DMS153 (cell line): ENCODE results near the gene ABCB9.

Experiments used
- DNase-seq: peaks from one replicate; lab custom pipeline; 2025; lab: John Stamatoyannopoulos, UW

ABCB9 gene

DNA sequence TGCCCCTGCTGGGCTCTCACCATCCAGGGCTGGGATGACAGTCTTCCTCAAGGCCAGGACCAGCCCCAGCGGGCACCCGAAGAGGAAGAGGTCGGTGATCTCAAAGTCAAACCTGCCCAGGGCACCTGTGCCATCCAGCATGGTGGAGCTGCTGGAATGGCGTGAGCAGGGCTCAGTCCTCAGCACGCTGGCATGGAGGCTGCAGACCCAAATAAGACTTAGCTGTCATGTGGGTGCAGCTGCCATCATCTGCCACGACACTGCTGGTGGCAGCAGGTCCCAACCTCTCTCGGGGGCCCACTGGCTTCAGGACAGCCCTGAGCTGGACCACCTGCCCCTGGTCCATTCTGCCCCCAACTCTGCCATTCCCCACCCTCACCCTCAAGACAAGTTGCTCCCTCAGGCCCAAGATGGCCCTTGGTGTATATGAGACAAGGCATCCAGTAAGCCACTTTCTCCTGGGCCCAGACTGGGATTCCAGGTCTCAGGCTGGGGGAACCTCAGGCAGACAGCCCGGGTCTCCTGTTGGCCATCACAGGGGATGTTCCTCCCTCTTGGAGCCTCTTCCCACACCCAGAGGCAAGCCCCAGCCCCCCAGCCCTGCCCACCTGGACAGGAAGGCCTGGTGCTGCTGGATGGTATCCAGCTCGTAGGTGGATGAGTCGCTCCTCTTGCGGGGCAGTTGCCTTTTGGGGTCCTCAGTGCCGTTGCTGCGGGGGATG, 28.7 kb upstream of the ABCB9 start:
- DNase-seq: no peak

DNA sequence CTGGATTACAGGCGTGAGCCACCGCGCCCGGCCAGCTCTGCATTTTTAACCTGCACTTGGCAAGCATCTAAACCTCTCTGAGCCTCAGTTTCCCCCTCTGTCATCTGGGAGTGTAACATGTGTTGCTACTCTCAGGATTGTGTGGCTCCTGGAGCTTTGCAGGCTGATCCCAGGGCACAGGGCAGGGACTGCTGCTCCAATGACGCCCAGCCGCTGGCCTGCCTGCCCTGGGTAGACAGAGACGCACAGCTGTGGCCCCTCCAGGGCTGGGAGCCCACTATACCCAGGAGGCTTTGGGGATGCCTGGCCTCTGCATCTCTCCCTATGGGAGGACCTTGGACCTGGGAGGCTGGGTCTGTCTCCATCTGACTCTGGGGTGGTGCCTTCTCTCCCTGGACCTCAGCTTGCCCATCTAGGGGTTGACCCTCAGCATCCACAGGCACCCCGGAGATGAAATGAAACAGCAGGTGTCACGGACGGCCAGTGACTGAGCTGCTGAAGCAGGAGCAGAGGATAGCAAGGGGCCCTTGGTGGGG, 27.9 kb upstream of the ABCB9 start:
- DNase-seq: no peak

DNA sequence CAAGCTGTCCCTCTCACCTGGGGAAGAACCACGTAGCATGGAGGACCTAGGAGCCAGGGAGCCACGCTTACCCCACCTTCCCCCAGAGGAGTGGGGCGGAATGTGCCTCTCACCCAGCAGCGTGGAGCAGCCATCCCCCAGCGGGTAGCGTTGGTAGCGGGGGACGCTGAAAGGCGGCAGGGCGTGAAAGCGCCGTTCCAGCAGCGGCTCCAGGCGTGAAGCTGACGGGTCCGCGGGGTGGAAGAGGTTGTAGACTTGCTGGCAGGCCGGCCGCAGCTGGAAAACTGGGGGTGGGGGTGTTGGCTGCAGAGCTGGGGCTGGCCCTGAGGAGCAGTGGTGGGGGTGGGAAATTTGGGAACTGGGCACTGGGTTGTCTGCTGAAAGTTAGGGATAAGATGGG, 26.1 kb upstream of the ABCB9 start:
- no peak for DNase-seq

DNA sequence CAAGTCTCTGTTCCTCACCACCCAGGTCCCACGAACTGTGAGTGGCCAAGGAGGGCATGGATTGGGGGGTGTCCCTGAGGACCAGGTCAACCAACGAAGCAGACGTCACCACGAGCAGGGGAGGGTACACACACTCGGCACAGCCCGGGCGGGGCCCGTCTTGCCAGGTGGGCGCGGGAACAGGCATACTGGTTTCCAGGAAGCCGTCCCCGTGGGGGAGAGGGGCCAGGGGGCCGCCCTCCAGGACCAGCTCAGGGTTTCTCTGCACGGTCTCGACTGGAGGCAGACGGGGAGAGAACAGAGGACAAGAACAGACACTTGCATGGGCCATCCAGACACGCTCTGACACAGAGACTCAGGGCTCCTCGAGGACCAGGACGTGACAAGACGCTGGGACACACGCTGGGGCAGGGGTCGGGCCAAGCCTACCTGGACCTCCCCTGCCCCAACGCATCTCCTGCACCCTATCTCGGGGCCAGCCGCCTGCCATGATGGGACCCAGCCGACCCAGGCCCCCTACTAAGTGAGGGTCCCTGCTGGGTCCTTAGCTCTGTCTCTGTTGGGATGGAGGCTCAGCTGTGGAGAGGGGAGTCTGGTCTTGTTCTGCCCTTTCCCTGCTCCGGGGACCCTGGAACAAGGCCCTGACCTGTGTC, 25.5 kb upstream of the ABCB9 start:
- no peak for DNase-seq

DNA sequence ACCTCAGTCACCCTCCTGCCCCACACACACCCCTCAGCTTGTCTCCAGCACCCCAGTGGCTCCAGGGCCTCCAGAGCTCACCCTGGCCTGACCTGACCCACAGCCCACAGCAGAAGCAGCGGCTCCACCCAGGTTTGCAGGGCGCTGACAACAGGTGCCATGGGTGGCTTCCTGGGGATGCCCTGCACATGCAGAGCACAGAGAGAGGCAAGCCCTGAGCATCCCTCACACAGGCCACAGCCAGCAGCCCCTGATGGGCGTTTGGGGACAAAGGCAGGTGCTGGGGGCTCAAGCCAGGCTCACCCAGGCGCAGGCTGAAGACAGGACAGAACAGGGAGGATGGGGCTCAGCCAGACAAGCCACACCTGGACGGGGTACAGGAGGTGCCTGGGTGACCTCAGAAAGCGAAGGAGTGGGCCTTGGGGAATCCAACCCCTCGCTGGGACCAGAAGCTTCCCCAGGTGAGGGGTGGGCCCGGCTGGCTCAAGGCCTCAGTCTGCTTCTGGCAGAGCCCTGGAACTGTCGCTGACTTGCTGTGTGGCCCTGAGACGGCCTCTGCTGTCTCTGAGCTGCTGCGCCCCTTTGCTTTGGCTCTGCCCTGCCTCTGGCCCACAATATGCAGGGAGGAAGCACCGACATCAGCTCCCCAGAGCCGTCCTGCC, 24.8 kb upstream of the ABCB9 start:
- no peak for DNase-seq

DNA sequence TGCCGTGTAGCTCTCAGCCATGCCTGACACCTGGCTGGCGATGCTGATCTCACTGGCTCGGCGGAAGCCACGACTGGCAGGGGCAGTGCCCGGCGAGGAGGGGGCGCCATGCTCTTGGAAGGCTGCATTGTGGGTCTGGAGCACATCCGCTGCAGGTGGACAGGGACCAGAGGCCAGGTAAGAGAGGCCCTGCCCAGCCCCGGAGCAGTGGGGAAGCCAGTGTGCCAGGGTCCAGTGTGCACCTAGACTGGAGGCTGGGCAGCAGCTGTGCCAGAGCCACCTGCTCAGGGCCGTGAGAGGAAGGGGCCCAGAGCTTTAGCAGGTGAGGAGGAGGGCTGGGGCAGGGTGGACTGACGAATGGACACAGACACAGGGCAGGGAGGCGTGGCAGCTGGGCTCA, 24.3 kb upstream of the ABCB9 start:
- no peak for DNase-seq

DNA sequence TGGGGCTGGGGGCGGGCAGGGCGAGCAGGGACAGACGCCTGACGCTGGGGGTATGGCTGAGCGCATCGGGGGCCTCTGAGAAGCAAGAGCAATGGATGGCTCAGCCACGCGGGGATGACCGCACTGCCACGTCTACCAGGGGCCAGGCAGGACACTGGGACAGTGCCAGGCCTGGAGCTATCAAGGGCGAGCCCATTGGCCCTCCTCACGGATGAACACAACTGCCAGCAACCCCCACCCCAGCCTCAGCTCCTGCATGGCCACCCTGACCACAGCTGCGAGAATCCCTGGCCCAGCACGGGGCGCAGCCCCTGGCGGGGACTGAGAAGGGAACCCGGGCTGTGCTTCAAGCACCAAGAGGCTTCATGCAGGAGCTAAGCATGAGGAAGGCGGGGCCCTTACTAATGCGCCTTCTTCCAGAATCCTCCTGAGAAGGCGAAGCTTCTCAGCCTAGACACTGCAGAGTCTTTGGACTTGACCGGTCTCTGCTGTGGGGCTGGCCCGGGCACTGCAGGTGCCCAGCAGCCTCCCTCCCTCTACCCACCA, 23.7 kb upstream of the ABCB9 start:
- DNase-seq: no peak

DNA sequence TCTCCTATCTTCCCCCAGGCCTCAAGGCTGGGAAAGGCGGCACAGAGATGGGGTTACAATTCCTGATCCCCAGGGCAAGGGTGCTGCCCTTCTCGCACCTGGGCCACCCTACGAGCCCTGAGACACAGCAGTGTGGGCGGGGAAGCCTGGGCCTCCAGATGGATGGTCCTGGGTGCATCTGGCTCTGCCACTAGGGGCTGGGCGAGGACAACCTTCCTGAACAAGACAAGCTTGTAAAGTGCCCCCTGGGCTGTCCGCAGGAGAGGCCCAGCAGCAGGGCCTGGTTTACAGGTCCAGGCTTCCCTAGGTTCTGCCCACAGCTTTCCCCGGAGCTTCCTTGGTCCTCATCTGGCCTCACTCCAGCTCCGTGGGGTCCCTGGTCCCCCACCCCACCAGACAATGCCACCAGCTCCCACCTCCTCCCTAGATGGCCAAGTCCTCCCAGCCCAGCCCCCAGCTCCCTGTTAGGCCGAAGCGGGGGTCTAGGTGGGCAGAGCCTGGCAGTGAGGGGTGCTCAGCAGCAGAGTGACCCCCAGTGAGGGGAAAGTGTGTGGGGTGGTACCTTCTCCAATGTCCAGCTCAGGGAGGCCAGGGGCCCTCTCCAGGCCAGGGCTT, 23.1 kb upstream of the ABCB9 start:
- DNase-seq: no peak

DNA sequence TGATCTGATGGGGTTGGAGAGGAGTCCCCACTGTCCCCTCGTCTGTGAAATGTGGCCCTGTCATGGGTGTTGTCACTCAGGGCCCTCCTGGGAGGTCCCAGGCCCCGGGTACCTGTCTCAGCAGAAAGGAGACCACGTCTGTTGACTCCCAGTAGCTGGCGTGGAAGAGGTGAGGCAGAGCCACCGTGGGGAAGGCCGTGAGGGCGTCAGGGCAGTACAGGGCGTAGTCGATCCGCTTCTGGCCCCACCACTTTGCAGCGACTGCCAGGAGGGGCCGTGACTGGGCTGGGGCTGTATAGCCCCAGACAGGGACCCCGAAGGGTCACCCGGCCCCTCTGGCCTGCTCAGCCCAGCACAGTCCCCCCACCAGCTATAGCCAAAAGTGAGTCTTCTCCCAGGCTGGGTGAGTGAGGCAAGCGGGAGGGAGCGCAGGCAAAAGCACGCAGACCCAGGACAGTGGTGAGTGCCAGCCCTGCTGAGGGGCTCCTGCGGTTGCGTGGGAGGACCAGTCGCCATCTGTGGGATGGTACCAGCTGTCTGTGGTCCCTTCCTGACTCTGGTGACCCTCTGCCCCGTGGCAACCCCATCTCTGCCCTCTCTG, 22.4 kb upstream of the ABCB9 start:
- no peak for DNase-seq

DNA sequence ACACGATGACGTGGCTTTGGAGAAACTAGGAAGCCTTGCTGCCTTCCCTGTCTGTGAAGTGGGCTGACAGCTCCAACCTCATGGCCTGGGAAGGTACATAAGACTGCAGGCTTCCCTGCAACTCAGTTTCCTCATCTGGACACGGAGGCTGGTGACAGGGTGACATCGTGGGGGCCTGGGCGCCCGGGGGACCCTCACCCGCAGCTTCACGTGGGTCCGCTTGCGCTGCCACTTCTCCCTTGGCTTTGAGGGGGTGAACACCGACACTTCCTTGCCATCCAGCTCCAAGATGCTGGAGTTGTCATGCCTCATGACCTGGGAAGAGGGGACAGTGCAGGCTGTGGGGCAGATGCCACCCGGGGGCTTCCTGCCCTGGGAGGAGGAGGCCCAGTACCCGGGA, 21.8 kb upstream of the ABCB9 start:
- no peak for DNase-seq

DNA sequence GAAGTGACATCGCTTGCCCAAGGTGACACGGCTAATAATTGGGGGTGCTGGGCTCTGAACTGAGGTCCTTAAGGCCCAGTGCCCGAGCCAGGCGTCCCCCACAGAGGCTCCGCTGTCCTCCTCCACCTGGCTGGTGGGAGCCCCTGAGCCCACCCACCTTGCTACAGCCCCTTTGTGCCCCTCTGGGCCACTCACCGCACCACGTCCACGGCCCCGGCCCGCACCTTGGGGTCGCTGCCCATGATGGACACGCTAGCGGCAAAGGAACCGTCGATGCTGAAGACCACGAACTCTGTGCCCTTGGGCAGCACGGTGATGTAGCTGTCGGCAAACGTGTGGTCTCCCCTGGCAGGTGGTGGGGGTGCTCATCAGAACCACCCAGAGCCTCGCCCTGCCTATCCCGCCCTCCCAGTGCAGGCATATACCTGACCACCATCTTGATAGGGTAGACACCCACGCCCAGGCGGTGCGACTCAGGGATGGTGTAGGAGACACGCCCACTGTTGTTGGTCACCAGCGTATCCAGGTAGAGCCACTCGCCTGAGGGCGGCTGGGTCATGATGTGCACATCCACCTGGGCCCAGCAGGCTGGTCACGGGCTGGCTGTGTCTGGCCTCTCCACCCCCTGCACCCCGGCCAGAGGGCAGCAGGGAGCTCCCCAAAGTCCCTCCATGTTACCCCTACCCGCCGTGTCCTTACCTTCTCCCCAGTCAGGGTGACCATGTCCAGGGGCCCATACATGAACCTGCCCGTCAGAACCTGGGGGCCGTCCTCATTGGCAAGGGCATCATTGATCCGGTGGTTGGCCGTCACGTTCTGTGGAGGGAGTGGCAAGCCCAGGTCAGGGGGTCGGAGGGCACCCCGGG, 21.1 kb upstream of the ABCB9 start:
- DNase-seq: no peak

DNA sequence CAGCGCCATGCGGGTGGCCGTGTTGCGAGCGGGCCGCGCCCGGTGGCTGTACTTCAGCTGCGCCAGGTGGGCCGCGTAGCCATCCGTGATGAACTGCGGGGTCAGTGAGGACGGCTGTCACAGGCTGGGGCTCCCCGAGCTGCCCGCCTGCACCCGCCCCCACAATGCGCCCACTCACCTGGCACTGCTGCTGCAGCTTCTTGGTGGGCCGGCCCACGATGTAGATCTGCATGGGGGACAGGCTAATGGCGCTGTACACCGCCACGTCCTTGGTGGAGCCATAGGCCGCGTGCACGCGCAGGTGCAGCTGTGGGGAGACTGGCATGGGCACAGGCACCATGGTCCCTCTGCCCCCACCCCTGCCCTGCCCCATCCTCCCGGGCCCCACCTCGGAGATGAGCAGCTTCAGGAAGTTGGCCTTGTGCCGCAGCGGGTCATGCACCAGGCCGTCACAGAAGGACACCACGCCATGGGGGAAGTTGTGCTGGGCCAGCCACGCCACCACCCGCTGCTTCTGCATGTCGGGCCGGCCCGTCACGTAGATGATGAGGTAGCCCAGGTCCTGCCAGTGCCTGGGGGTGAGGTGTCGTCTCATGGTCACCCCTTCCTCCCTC, 20.1 kb upstream of the ABCB9 start:
- no peak for DNase-seq

DNA sequence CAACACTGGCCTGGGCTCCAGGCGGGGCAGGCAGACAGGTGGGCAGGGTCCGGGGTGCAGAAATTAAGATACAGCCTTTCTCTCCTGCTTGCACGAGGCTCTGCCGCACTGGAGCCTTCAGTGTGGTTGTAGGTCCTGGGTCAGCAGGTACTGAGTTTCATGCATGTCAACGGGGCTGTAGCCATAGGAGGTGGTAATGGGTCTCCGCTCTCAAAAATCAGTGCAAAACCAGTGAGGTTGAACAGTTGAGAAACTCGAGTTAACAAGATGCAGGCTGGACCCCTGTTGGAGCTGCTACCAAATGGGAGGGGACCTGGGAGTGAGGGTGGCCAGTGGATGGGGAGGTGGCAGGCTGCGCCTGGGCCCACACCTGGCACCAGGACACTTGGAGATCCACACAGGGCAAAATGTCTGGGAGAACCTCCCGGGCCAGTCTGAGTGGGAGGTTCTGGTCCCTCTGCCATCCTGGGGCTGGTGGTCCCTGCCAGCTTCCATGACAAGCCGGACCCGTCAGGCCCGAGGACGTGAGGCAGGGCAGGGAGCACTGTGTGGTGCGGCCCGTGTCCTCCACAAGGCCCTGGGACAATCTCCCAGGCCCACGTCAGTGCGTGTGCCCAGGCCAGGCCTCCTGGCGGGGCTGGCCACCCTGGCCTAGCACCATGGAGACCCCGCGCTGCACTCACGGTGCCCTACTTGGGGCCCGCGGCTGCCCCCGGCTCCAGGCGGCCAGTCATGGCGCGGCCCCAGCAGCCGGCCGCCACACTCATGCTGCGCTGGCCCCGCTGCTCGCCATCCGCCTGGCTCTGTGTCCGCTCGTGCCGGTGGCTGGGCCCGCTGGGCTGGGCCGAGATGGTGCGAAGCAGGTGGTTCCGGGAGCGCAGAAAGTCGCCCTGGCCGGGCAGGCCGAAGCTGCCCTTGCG, 19.3 kb upstream of the ABCB9 start:
- no peak for DNase-seq

DNA sequence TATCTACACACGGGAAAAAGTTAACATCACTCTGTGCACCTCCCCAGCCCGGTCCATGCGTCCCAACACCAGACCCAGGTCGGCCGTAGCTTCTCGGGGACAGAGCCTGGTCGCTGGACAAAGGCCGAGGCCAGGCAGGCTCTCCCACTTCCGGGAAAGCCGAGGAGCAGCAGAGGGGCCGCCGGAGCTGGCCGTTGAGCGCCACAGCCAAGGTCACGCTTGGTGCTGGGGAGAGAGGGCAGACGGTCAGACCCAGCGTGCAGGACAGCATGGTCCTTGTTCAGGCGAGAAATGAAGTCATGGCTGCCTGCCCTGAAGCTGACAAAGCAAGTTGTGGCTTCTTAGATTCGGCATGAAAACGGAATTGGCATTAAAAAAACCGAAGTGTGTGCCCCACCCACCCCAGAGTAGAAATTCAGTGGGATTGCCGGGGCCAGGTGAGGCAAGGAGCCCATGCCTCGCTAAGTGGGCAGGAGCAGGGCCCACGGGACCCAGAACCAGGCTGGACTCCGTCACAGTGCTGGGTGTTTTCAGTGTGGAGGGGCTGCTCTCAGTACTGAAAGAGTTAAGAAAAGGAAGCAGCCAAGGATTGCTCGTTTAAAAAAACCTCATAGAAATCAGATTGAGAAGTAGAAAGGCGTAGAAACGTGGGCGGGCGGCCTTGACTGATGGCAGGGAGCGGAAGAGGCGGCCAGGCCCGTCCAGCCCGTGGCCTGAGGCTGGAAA, 18.5 kb upstream of the ABCB9 start:
- DNase-seq: no peak

DNA sequence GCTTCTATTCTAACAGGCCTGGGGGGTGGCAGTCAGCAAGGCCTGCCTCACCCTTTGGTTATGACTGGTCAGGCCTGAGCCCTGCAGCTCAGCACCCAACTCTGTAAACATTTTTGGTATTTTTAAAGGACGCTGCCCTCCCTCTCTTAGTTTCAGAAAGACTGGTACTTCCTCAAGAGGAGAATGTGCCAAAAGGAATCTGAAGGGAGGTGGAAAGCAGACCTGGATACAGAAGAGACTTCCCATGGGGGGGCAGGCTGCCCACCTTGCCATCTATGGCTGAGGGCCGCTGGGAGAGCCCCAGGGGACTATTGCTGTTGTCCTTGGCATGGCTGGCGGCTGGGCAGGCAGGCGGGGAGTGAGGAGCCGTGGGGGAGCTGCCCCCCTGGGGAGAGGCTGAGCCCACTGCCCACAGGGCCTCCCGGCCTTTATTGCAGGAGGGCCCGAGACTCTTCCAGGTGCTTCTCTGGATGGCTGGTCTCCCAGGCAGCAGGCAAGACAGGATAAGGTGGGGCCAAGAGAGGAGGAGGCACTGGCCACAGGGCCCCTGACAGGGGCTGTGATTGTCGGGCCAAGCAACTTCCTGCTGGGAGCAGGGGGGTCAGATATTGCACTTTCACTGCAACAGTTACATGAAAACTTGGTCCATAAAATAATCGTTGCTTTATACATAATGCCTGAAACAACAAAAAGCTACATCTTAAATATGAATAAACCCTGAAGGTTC, 17.7 kb upstream of the ABCB9 start:
- no peak for DNase-seq

DNA sequence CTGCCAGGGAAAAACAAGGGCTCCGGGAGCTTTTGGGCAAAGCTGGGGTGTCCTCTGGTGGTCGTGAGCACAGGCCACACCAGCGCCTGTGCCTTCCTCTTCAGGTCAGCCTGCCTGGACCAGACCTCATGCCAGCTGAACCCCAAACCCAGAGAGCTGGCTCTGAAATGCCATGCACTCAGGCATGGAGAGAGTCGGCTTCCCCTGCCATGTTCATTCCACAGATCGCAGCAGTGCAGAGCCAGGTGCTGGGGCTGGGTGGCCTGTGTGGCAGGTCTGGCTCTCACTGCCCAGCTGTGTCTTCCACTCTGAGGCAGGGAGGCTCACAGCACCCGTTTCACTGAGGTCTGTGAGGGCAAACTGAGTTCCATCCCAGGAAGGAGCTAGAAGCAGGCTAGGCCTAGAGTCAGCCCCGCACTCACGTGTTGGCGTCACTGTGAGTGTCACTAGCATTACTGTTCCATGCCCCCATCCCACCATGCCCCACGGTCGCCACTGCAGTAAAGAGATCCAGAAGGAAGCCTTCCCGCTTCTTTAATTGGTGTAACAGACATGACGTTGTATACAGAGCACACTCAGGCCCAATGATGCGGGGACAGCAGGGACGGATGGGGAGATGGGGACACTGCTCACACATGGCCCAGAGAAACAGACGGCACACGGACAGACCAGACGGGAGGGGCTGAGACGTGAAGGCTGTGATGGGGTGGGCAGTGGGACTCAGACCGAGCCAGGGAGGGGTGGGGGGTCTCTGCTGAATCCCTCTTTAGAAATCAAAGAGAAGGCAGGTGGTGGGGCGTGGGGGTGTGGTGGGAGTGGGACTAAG, 16.9 kb upstream of the ABCB9 start:
- DNase-seq: no peak

DNA sequence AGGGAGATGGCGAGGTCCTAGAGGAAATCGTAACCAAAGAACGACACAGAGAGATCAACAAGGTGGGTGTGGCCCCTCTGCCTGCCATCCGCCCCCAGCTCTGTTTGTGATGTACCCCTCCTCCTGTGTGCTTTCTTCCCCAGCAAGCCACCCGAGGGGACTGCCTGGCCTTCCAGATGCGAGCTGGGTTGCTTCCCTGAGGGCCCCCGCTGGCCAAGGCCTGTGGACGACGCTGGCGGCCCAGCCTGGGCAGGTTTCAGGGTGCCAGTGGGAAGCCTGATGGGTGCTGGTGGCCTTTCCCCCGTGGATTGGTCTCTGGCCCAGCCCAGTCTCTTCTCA, 16.2 kb upstream of the ABCB9 start:
- no peak for DNase-seq
